HEK293 (cell line): ENCODE measurements around the gene PRMT1.

Source experiments
- GLI2 ChIP-seq: fragments of 450-650 bp; formaldehyde crosslinking; IDR thresholded peaks from 2 replicates; pipeline ENCODE4; 2017; ENCODE audit warnings: missing biosample characterization, missing genetic modification characterization, low read depth, borderline replicate concordance
- OVOL3 ChIP-seq: fragments of 450-650 bp; formaldehyde crosslinking; IDR thresholded peaks from 2 replicates; pipeline ENCODE4 v1.5.1; 2016; ENCODE audit warnings: missing biosample characterization, missing genetic modification characterization
- PBX3 ChIP-seq: sonication (generic); formaldehyde crosslinking; IDR thresholded peaks from 2 replicates; pipeline ENCODE4 v1.8.1; 2022; ENCODE audit warnings: mild to moderate bottlenecking, moderate library complexity, missing genetic modification reagents
- PRDM10 ChIP-seq: fragments of 450-650 bp; formaldehyde crosslinking; IDR thresholded peaks from 2 replicates; pipeline ENCODE4 v1.5.1; 2016; ENCODE audit warnings: missing biosample characterization, missing genetic modification characterization
- WT1 ChIP-seq: fragments of 450-650 bp; formaldehyde crosslinking; IDR thresholded peaks from 2 replicates; pipeline ENCODE4 v1.5.1; 2016; ENCODE audit warnings: missing biosample characterization, missing genetic modification characterization
- YY2 ChIP-seq: fragments of 450-650 bp; formaldehyde crosslinking; IDR thresholded peaks from 2 replicates; pipeline ENCODE4 v1.5.1; 2016; ENCODE audit warnings: missing biosample characterization, missing genetic modification characterization
- ZBTB10 ChIP-seq: fragments of 450-650 bp; formaldehyde crosslinking; IDR thresholded peaks from 2 replicates; pipeline ENCODE4 v1.5.1; 2016; ENCODE audit warnings: missing biosample characterization, missing genetic modification characterization
- ZBTB21 ChIP-seq: fragments of 450-650 bp; formaldehyde crosslinking; IDR thresholded peaks from 2 replicates; pipeline ENCODE4 v1.5.1; 2017; ENCODE audit warnings: missing biosample characterization, missing genetic modification characterization
- ZFHX2 ChIP-seq: fragments of 450-650 bp; formaldehyde crosslinking; conservative IDR thresholded peaks from 2 replicates; pipeline ENCODE4 v1.5.1; 2016; ENCODE audit warnings: missing biosample characterization, missing genetic modification characterization
- ZIC2 ChIP-seq: fragments of 450-650 bp; formaldehyde crosslinking; IDR thresholded peaks from 2 replicates; pipeline ENCODE4 v1.5.1; 2016; ENCODE audit warnings: missing biosample characterization, missing genetic modification characterization
- ZNF112 ChIP-seq: fragments of 450-650 bp; formaldehyde crosslinking; IDR thresholded peaks from 2 replicates; pipeline ENCODE4 v1.5.0; 2017; ENCODE audit warnings: missing biosample characterization, missing genetic modification characterization
- ZNF138 ChIP-seq: fragments of 450-650 bp; formaldehyde crosslinking; IDR thresholded peaks from 2 replicates; pipeline ENCODE4 v1.5.1; 2016; ENCODE audit warnings: missing biosample characterization, missing genetic modification characterization, borderline replicate concordance
- ZNF140 ChIP-seq: fragments of 450-650 bp; formaldehyde crosslinking; IDR thresholded peaks from 2 replicates; pipeline ENCODE4 v1.5.1; 2016; ENCODE audit warnings: missing biosample characterization, missing genetic modification characterization
- ZNF221 ChIP-seq: fragments of 450-650 bp; formaldehyde crosslinking; IDR thresholded peaks from 2 replicates; pipeline ENCODE4 v1.5.1; 2017; ENCODE audit warnings: missing biosample characterization, missing genetic modification characterization, borderline replicate concordance
- ZNF324 ChIP-seq: fragments of 450-650 bp; formaldehyde crosslinking; IDR thresholded peaks from 2 replicates; pipeline ENCODE4 v1.5.1; 2016; ENCODE audit warnings: missing biosample characterization, missing genetic modification characterization
- ZNF362 ChIP-seq: fragments of 450-650 bp; formaldehyde crosslinking; IDR thresholded peaks from 2 replicates; pipeline ENCODE4 v1.5.1; 2016; ENCODE audit warnings: missing biosample characterization, missing genetic modification characterization
- ZNF366 ChIP-seq: fragments of 450-650 bp; formaldehyde crosslinking; conservative IDR thresholded peaks from 2 replicates; pipeline ENCODE4 v1.5.1; 2016; ENCODE audit warnings: missing biosample characterization, missing genetic modification characterization
- ZNF513 ChIP-seq: fragments of 450-650 bp; IDR thresholded peaks from 2 replicates; pipeline ENCODE4 v1.5.1; 2018; ENCODE audit warnings: missing biosample characterization, missing genetic modification characterization
- ZNF529 ChIP-seq: fragments of 450-650 bp; formaldehyde crosslinking; IDR thresholded peaks from 2 replicates; pipeline ENCODE4 v1.5.1; 2017; ENCODE audit warnings: missing genetic modification characterization, missing biosample characterization; ENCODE audit not compliant: insufficient replicate concordance
- ZNF555 ChIP-seq: fragments of 450-650 bp; formaldehyde crosslinking; conservative IDR thresholded peaks from 2 replicates; pipeline ENCODE4 v1.5.1; 2017; ENCODE audit warnings: missing biosample characterization, mild to moderate bottlenecking, missing genetic modification characterization, inconsistent platforms
- ZNF639 ChIP-seq: fragments of 450-650 bp; formaldehyde crosslinking; IDR thresholded peaks from 2 replicates; pipeline ENCODE4 v1.5.1; 2016; ENCODE audit warnings: missing biosample characterization, missing genetic modification characterization
- ZXDB ChIP-seq: fragments of 450-650 bp; formaldehyde crosslinking; IDR thresholded peaks from 2 replicates; pipeline ENCODE4 v1.5.1; 2016; ENCODE audit warnings: missing biosample characterization, missing genetic modification characterization
- TF ChIP-seq, protein P1 (sequence below): fragments of 450-650 bp; formaldehyde crosslinking; IDR thresholded peaks from 2 replicates; pipeline ENCODE4 v1.5.1; 2017; ENCODE audit warnings: missing biosample characterization, mild to moderate bottlenecking, missing genetic modification characterization, moderate library complexity
- TF ChIP-seq, protein P2 (sequence below): fragments of 450-650 bp; formaldehyde crosslinking; IDR thresholded peaks from 2 replicates; pipeline ENCODE4 v1.5.1; 2016; ENCODE audit warnings: missing biosample characterization, missing genetic modification characterization

PRMT1 gene

GRCh38 chr19:49676136-49676783, 811 bp upstream of the PRMT1 start (continued):
- TF ChIP-seq ZNF639 (tag by site-specific recombination) (peak; percentile 81; the same call in 1 of the 2 replicates), ZFHX2 (tag by site-specific recombination) (peak; percentile 79), ZNF366 (peak; percentile 94), ZNF140 (tag by site-specific recombination) (no peak), ZNF112 (no peak), ZNF221 (tag by site-specific recombination) (no peak), ZNF138 (tag by site-specific recombination) (no peak), WT1 (no peak), ZNF529 (tag by site-specific recombination) (no peak), ZNF362 (peak; percentile 81), ZNF555 (no peak), ZNF324 (tag by site-specific recombination) (peak; percentile 74; the same call in 1 of the 2 replicates), PBX3 (no peak), YY2 (tag by site-specific recombination) (no peak), ZIC2 (tag by site-specific recombination) (no peak), ZNF513 (tag by site-specific recombination) (peak; percentile 35; the same call in 1 of the 2 replicates), ZXDB (peak; percentile 22), ZBTB21 (peak; percentile 58; the same call in 1 of the 2 replicates), PRDM10 (tag by site-specific recombination) (peak; percentile 100), ZBTB10 (no peak), GLI2 (tag by site-specific recombination) (no peak), OVOL3 (peak; percentile 25; the same call in 1 of the 2 replicates)
- TF ChIP-seq, protein P1, sequence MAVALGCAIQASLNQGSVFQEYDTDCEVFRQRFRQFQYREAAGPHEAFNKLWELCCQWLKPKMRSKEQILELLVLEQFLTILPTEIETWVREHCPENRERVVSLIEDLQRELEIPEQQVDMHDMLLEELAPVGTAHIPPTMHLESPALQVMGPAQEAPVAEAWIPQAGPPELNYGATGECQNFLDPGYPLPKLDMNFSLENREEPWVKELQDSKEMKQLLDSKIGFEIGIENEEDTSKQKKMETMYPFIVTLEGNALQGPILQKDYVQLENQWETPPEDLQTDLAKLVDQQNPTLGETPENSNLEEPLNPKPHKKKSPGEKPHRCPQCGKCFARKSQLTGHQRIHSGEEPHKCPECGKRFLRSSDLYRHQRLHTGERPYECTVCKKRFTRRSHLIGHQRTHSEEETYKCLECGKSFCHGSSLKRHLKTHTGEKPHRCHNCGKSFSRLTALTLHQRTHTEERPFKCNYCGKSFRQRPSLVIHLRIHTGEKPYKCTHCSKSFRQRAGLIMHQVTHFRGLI (tag by site-specific recombination): no peak
- TF ChIP-seq, protein P2, sequence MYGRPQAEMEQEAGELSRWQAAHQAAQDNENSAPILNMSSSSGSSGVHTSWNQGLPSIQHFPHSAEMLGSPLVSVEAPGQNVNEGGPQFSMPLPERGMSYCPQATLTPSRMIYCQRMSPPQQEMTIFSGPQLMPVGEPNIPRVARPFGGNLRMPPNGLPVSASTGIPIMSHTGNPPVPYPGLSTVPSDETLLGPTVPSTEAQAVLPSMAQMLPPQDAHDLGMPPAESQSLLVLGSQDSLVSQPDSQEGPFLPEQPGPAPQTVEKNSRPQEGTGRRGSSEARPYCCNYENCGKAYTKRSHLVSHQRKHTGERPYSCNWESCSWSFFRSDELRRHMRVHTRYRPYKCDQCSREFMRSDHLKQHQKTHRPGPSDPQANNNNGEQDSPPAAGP (tag by site-specific recombination): 0 out of 2 replicates have a peak, but pooled peaks have one; percentile 33
